Activated T-cell treated with anti-CD3 and anti-CD28 coated beads, Interleukin-2, amount 50 U/mL, for 4 hours (primary cell): ENCODE results near the gene BMX. TPM values are rescaled to one million over a fixed set of nuclear protein-coding genes. Genes with fewer than 3 reads are reported as not detected.

ENCODE experiments used
- ATAC-seq, 2 donors: fragments of 200-7000 bp; cut with Tn5 transposase; one replicate each; pipeline ENCODE4 v1.10.0; 2021
- DNase-seq: peaks from one replicate; pipeline ENCODE4 v3.0.0-alpha.2; 2020
- H3K27me3 Mint-ChIP-seq: one replicate; pipeline ENCODE4 v1.8.0; 2021; ENCODE audit warnings: low read depth, mixed read lengths
- H3K36me3 Mint-ChIP-seq: one replicate; pipeline ENCODE4 v1.8.0; 2022; ENCODE audit warnings: mixed read lengths; ENCODE audit not compliant: insufficient read depth
- H3K4me1 Mint-ChIP-seq: one replicate; pipeline ENCODE4 v1.8.0; 2021; ENCODE audit warnings: low read depth, mixed read lengths
- H3K4me3 Mint-ChIP-seq: one replicate; pipeline ENCODE4 v1.8.0; 2021; ENCODE audit warnings: mild to moderate bottlenecking, moderate library complexity, mixed read lengths
- H3K9me3 Mint-ChIP-seq: one replicate; pipeline ENCODE4 v1.8.0; 2021; ENCODE audit warnings: mixed read lengths
- total RNA-seq, 3 donors: library from RNA; stranded (reverse); gene quantifications; one replicate each; pipeline ENCODE4 v1.2.1, GENCODE V29; 2021

Gene BMX
- total RNA-seq, 3 donors from 2014 or later = not detected

GRCh38 chrX:15495801-15496200 is 4.8 kb upstream of the BMX start:
- Mint-ChIP-seq H3K27me3 (peaks cover 7% of the 10 kb centered on the region), H3K9me3 (no peaks in the 10 kb centered on the region), H3K4me1 (peaks cover 6% of the 10 kb centered on the region), H3K4me3 (no peak overlapping the region), H3K36me3 (no peaks in the 10 kb centered on the region)
- DNase-seq = no peak
- no peak for ATAC-seq

DNA sequence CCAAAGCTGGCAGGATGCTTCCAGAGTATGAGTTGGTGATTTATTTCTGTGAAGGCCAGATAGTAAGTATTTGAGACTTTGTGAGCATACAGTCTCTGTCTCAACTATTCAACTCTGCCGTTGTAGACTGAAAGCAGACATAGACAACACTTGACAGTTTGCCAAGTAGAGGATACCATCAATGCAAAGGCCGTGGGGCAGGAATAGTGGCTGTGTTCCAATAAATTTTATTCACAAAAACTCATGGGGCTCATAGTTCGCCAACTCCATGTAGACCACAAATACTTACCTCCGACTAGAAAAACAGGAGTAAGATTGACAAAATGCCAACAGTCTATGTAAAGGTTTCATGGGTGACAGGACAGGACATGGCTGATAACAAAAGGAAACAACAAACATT is 3.8 kb upstream of the BMX start:
- Mint-ChIP-seq H3K4me3 (no peak overlapping the region), H3K36me3 (no peaks in the 10 kb centered on the region), H3K9me3 (no peaks in the 10 kb centered on the region), H3K27me3 (peaks cover 7% of the 10 kb centered on the region), H3K4me1 (peaks cover 6% of the 10 kb centered on the region)
- DNase-seq (no peak), ATAC-seq (no peak)

- Mint-ChIP-seq H3K4me1 (peaks cover 6% of the 10 kb centered on the region), H3K4me3 (no peak overlapping the region), H3K9me3 (no peaks in the 10 kb centered on the region), H3K36me3 (no peaks in the 10 kb centered on the region), H3K27me3 (peaks cover 7% of the 10 kb centered on the region)
- ATAC-seq (peak in 1 of 2 donors; percentile 37), DNase-seq (peak; percentile 34)
Observed at GRCh38 chrX:15497865-15498264, 2.7 kb upstream of the BMX start.

- ATAC-seq = no peak
- peaks cover 9% of the 10 kb centered on the region for H3K27me3 Mint-ChIP-seq
- no peaks in the 10 kb centered on the region for H3K36me3 Mint-ChIP-seq
- H3K4me1 Mint-ChIP-seq = no peaks in the 10 kb centered on the region
- H3K9me3 Mint-ChIP-seq = no peaks in the 10 kb centered on the region
- no peak for DNase-seq
- H3K4me3 Mint-ChIP-seq = no peak overlapping the region
Observed at GRCh38 chrX:15498741-15499140, 1.9 kb upstream of the BMX start.

DNA sequence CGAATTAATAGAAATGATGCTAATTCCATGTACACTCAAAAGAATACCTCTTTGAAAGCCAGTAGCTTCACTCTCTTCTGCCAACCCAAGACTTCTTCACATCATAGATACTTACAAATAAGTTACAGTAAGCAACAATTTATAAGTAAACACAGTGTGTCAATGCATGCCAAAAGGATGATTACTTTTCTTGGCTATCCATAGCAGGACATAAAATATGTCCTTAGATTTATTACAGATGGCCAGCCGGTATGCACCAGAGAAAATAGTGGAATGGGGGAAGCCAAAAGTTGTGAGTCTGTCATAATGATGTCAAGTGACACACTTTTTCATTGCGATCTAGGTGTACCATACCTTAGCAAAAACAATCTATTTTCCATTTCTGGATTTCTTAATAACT is 631 bp upstream of the BMX start:
- H3K27me3 Mint-ChIP-seq = peaks cover 8% of the 10 kb centered on the region
- no peak overlapping the region for H3K4me3 Mint-ChIP-seq
- no peaks in the 10 kb centered on the region for H3K9me3 Mint-ChIP-seq
- ATAC-seq (no peak), DNase-seq (no peak)
- no peaks in the 10 kb centered on the region for H3K36me3 Mint-ChIP-seq
- no peaks in the 10 kb centered on the region for H3K4me1 Mint-ChIP-seq

DNA sequence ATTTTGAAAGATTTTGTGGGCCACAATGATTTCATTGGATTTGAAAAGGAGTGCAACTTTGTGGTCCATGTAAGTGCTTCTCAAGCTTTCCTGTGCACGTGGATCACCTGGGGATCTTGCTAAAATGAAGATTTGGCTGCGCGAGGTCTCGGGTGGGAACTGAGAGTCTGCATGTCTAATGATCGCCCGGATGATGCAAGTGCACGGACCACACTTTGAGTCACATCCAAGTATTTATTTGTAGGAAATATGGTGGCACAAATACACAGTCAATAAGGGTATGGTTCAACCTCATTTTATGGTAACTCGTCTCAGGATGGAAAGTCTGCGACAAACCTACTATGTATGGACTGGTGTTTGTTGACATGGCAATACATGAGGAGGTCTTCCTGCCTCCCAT is 899 bp downstream of the BMX start:
- ATAC-seq (no peak), DNase-seq (no peak)
- Mint-ChIP-seq H3K27me3 (peaks cover 8% of the 10 kb centered on the region), H3K9me3 (no peaks in the 10 kb centered on the region), H3K4me3 (no peak overlapping the region), H3K4me1 (no peaks in the 10 kb centered on the region), H3K36me3 (no peaks in the 10 kb centered on the region)

DNA sequence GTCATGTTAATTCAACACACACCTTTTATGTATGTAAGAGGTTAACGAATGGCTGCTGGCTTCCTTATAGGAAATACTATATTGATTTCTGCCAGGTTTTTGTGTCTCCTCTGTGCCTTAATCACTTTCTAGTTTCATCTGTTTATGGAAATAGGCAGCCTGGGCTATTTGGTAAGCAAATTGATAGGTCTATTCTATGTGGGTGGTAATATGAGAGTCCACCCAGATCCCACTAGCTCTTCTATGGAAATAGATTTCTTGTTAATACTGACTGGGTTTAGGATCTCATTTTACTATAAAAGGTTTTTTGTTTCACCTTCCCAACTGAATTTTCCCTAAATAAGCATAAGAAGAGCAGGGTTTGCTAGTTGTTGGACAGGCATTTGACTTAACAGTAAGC is 4.1 kb downstream of the BMX start:
- no peak overlapping the region for H3K4me3 Mint-ChIP-seq
- no peak for DNase-seq
- peaks cover 4% of the 10 kb centered on the region for H3K27me3 Mint-ChIP-seq
- no peaks in the 10 kb centered on the region for H3K4me1 Mint-ChIP-seq
- no peaks in the 10 kb centered on the region for H3K36me3 Mint-ChIP-seq
- no peak for ATAC-seq
- no peaks in the 10 kb centered on the region for H3K9me3 Mint-ChIP-seq

- no peaks in the 10 kb centered on the region for H3K36me3 Mint-ChIP-seq
- no peaks in the 10 kb centered on the region for H3K9me3 Mint-ChIP-seq
- no peaks in the 10 kb centered on the region for H3K4me1 Mint-ChIP-seq
- ATAC-seq = no peak
- no peak for DNase-seq
- H3K4me3 Mint-ChIP-seq = no peak overlapping the region
- H3K27me3 Mint-ChIP-seq = peaks cover 4% of the 10 kb centered on the region
Observed at GRCh38 chrX:15505101-15505500, 4.5 kb downstream of the BMX start.

GRCh38 chrX:15507005-15507404 is 6.4 kb downstream of the BMX start:
- DNase-seq (no peak), ATAC-seq (no peak)
- Mint-ChIP-seq H3K27me3 (peaks cover 4% of the 10 kb centered on the region), H3K4me1 (no peaks in the 10 kb centered on the region), H3K4me3 (no peak overlapping the region), H3K36me3 (no peaks in the 10 kb centered on the region), H3K9me3 (no peaks in the 10 kb centered on the region)

DNA sequence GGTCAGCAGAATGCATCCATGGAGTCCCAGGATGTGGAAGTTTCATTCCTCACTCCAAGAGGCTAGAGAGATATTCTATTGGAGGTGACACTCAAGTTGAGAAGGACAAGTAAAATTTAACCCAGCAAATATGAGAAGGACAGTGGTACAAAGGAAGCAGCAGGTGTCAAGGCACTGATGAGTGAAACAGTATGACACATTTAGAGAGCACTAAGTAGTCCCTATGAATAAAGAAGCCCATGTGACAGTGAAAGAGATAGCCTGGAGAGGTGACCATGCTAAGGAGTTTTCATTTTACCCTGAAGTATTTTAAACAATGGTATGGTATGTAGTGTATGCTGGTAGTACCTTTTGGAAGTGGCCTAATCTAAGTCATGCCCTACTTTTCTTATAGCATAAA is 9.2 kb downstream of the BMX start:
- no peaks in the 10 kb centered on the region for H3K36me3 Mint-ChIP-seq
- H3K4me1 Mint-ChIP-seq = no peaks in the 10 kb centered on the region
- DNase-seq = no peak
- H3K9me3 Mint-ChIP-seq = no peaks in the 10 kb centered on the region
- no peak overlapping the region for H3K4me3 Mint-ChIP-seq
- H3K27me3 Mint-ChIP-seq = no peaks in the 10 kb centered on the region
- no peak for ATAC-seq

- no peaks in the 10 kb centered on the region for H3K27me3 Mint-ChIP-seq
- DNase-seq (no peak), ATAC-seq (no peak)
- H3K4me3 Mint-ChIP-seq = no peak overlapping the region
- H3K36me3 Mint-ChIP-seq = no peaks in the 10 kb centered on the region
- H3K9me3 Mint-ChIP-seq = no peaks in the 10 kb centered on the region
- no peaks in the 10 kb centered on the region for H3K4me1 Mint-ChIP-seq
Observed at GRCh38 chrX:15511563-15511962, 11.0 kb downstream of the BMX start.

DNA sequence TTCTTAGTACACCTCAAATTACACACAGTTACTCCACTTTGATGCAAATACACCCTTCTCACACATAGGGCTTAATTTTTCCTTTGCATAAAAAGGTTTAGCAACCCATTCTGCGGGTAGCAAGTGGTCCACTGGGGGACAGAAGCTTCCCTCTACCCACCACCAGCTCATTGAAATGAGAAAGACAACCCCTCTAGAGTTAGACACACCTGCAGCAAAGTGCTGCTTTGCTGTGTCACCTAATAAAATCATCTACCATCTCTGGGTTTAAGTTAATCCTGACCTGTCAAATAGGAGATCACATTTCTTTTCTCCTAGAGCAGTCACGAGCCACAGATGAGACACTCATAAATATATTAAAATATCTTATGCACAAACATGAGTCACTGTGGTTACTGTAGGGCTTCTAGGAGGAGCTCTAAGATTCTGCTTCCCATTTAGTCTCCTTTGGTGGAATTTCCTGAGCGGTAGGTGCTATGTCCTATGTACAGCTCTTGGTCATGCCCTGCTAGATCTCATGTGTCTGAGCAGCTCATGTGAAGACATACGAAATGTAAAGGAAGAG is 11.9 kb downstream of the BMX start:
- Mint-ChIP-seq H3K4me3 (no peak overlapping the region), H3K27me3 (no peaks in the 10 kb centered on the region), H3K9me3 (no peaks in the 10 kb centered on the region), H3K36me3 (no peaks in the 10 kb centered on the region), H3K4me1 (no peaks in the 10 kb centered on the region)
- ATAC-seq (no peak), DNase-seq (no peak)

GRCh38 chrX:15514279-15514678 is 13.7 kb downstream of the BMX start:
- H3K4me1 Mint-ChIP-seq = no peaks in the 10 kb centered on the region
- no peak for ATAC-seq
- H3K36me3 Mint-ChIP-seq = no peaks in the 10 kb centered on the region
- DNase-seq = no peak
- H3K27me3 Mint-ChIP-seq = no peaks in the 10 kb centered on the region
- no peaks in the 10 kb centered on the region for H3K9me3 Mint-ChIP-seq
- H3K4me3 Mint-ChIP-seq = no peak overlapping the region

DNA sequence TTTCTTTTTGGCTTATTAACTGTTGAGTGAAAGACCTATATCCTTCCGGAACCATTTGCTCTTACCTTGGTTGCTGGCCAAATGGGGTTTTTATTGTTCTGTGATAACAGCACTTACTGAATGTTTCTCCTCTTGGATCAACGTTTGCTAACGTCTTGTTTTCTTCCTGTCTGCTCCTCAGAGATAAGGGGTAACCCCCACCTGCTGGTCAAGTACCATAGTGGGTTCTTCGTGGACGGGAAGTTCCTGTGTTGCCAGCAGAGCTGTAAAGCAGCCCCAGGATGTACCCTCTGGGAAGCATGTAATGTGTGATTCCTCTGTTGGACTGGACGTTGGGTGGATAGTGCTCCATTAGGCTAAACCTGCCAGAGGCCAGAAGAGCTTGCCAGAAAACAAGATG is 15.3 kb downstream of the BMX start:
- H3K4me3 Mint-ChIP-seq = no peak overlapping the region
- H3K4me1 Mint-ChIP-seq = no peaks in the 10 kb centered on the region
- no peaks in the 10 kb centered on the region for H3K27me3 Mint-ChIP-seq
- no peaks in the 10 kb centered on the region for H3K9me3 Mint-ChIP-seq
- ATAC-seq (no peak), DNase-seq (no peak)
- no peaks in the 10 kb centered on the region for H3K36me3 Mint-ChIP-seq

DNA sequence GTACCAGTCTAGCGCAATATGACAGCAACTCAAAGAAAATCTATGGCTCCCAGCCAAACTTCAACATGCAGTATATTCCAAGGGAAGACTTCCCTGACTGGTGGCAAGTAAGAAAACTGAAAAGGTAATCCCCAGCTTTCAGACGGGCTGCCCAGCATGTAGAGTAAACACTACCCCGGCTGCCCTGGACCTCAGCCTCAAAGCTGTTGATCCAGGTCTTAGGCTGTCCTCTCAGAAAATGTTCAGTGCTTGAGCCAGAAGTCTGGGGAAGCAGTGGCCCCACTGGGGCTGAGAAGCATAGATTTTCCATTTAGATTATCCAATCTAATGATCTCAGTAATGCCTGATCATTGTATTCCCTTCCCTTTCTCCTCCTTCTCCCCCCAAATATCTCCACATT is 21.9 kb downstream of the BMX start:
- no peak overlapping the region for H3K4me3 Mint-ChIP-seq
- H3K36me3 Mint-ChIP-seq = no peaks in the 10 kb centered on the region
- no peaks in the 10 kb centered on the region for H3K4me1 Mint-ChIP-seq
- ATAC-seq = no peak
- DNase-seq = no peak
- H3K9me3 Mint-ChIP-seq = no peaks in the 10 kb centered on the region
- peaks cover 3% of the 10 kb centered on the region for H3K27me3 Mint-ChIP-seq

- DNase-seq = no peak
- Mint-ChIP-seq H3K27me3 (peaks cover 3% of the 10 kb centered on the region), H3K9me3 (no peaks in the 10 kb centered on the region), H3K4me1 (no peaks in the 10 kb centered on the region), H3K36me3 (no peaks in the 10 kb centered on the region), H3K4me3 (no peak overlapping the region)
- no peak for ATAC-seq
Observed at GRCh38 chrX:15523088-15523487, 22.5 kb downstream of the BMX start.
